Endodermal cell (in vitro differentiated cells): ENCODE results near the gene LSM14B. TPM values are rescaled to one million over a fixed set of nuclear protein-coding genes. Genes with fewer than 3 reads are reported as not detected.

ENCODE experiments used
- DNase-seq: peaks from one replicate; pipeline ENCODE4 v3.0.0-alpha.2; 2017
- H3K27ac ChIP-seq: 2 replicates; pipeline ENCODE4 v1.5.1; 2013; ENCODE audit warnings: mild to moderate bottlenecking, low read depth, low read length, moderate library complexity
- H3K27me3 ChIP-seq: 2 replicates; pipeline ENCODE4 v1.6.1; 2013; ENCODE audit warnings: mild to moderate bottlenecking, low read length, moderate library complexity; ENCODE audit not compliant: insufficient read depth, control insufficient read depth, poor library complexity, severe bottlenecking
- H3K36me3 ChIP-seq: 2 replicates; pipeline ENCODE4 v1.7.0; 2013; ENCODE audit warnings: mild to moderate bottlenecking, low read length, moderate library complexity; ENCODE audit not compliant: control insufficient read depth, insufficient read depth
- H3K4me1 ChIP-seq: one replicate; pipeline ENCODE4 v1.7.0; 2013; ENCODE audit warnings: low read length; ENCODE audit not compliant: control insufficient read depth, insufficient read depth
- H3K4me3 ChIP-seq: 2 replicates; pipeline ENCODE4 v1.5.1; 2013; ENCODE audit warnings: mild to moderate bottlenecking, low read length, moderate library complexity
- H3K9ac ChIP-seq: 2 replicates; pipeline ENCODE4 v1.6.1; 2013; ENCODE audit warnings: mild to moderate bottlenecking, low read length, moderate library complexity; ENCODE audit not compliant: poor library complexity, severe bottlenecking; ENCODE audit errors: extremely low read depth
- H3K9me3 ChIP-seq: 2 replicates; pipeline ENCODE4 v1.6.1; 2013; ENCODE audit warnings: mild to moderate bottlenecking, low read length, moderate library complexity; ENCODE audit not compliant: control insufficient read depth
- H3K27ac Mint-ChIP-seq: 2 replicates; pipeline ENCODE4 v1.8.0; 2020; ENCODE audit warnings: mixed read lengths
- H3K27me3 Mint-ChIP-seq: 2 replicates; pipeline ENCODE4 v1.8.0; 2021; ENCODE audit warnings: mild to moderate bottlenecking, mixed read lengths; ENCODE audit not compliant: insufficient read depth
- H3K36me3 Mint-ChIP-seq: 2 replicates; pipeline ENCODE4 v1.8.0; 2020; ENCODE audit warnings: low read depth, mixed read lengths
- H3K4me1 Mint-ChIP-seq: 2 replicates; pipeline ENCODE4 v1.8.0; 2020; ENCODE audit warnings: mixed read lengths
- H3K4me3 Mint-ChIP-seq: 2 replicates; pipeline ENCODE4 v1.8.0; 2020; ENCODE audit warnings: mild to moderate bottlenecking, moderate library complexity, mixed read lengths
- H3K9me3 Mint-ChIP-seq: 2 replicates; pipeline ENCODE4 v1.8.0; 2020; ENCODE audit warnings: mild to moderate bottlenecking, mixed read lengths
- WGBS, 2 experiments: methylation state at CpG; one replicate each; pipeline versions ENCODE4 v1.1.5 to v1.1.7; 2013; ENCODE audit warnings: missing lambda C conversion rate in 2 of 2, mixed read lengths in 1 of 2; ENCODE audit not compliant: insufficient coverage in 1 of 2, insufficient read length in 1 of 2; 5-methylcytosine and 5-hydroxymethylcytosine counted together
- total RNA-seq, 2 donors: library from RNA; stranded (reverse); fragmentation: NEBNext Ultra II Directional in 1 of 2; extraction: Animal tissue kit (Norgen Biotek cat#: 25700) in 1 of 2; gene quantifications; 2 replicates in 1 of 2; 3 replicates in 1 of 2; pipeline ENCODE4 v1.2.1, GENCODE V29; 2021
- TF ChIP-seq, protein P1 (sequence below): fragments of 200-600 bp; sonication (generic); conservative IDR thresholded peaks from 2 replicates; pipeline ENCODE4 v1.5.0; 2021; ENCODE audit warnings: antibody characterized with exemption, mild to moderate bottlenecking

The LSM14B gene
- total RNA-seq, 2 donors from 2014 or later = 89.1 to 91.1 TPM

DNA sequence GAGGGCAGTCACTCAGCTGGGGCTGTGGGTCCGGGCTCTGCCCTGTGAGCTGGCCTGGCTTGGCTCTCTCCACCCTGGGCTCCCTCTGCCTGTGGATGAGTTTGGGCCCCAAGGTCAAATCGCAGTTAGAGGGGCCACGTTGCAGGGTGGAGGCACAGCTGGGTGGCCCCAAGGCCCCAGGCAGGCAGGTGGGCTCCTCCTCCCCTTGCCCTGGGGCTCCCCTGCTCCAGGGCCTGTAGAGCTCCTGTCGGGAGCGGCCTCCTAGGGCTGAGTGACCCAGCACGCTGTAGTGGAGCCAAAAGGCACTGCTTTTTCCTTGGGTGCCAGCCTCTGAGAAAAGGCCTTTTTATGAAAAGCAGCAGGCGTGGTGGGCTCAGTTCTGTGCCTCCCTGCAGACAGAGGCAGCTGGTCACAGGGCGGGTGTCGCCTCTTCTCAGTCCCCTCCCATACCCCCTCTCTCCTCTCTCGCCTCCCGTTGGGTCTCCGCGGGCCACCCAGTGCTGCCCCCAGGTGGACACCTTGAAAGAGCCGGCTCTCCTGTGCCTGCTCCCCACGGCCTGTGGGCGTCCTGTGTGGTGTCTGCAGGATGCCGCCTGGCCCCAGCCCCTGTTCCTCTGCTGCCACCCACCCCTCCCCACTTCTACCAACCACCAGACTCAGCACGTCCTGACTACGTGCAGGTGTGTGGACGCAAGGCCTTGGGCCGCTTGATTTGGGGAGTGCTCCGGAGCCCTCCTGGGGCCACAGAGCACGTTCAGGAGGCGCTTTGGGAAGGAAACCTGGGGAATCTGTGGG is 34.5 kb downstream of the LSM14B start:
- Mint-ChIP-seq H3K36me3 (peaks cover 42% of the 10 kb centered on the region), H3K27ac (peak overlapping the region; percentile 52), H3K4me1 (peaks cover 11% of the 10 kb centered on the region), H3K9me3 (peaks cover 9% of the 10 kb centered on the region), H3K4me3 (no peak overlapping the region), H3K27me3 (no peaks in the 10 kb centered on the region)
- no peak overlapping the region for H3K9ac ChIP-seq
- WGBS, 2 experiments = 68% methylated on average over 14 to 24 of the region's 24 CpGs
- peaks cover 7% of the 10 kb centered on the region for H3K9me3 ChIP-seq
- peak overlapping the region; percentile 24 for H3K27ac ChIP-seq
- TF ChIP-seq, protein P1, sequence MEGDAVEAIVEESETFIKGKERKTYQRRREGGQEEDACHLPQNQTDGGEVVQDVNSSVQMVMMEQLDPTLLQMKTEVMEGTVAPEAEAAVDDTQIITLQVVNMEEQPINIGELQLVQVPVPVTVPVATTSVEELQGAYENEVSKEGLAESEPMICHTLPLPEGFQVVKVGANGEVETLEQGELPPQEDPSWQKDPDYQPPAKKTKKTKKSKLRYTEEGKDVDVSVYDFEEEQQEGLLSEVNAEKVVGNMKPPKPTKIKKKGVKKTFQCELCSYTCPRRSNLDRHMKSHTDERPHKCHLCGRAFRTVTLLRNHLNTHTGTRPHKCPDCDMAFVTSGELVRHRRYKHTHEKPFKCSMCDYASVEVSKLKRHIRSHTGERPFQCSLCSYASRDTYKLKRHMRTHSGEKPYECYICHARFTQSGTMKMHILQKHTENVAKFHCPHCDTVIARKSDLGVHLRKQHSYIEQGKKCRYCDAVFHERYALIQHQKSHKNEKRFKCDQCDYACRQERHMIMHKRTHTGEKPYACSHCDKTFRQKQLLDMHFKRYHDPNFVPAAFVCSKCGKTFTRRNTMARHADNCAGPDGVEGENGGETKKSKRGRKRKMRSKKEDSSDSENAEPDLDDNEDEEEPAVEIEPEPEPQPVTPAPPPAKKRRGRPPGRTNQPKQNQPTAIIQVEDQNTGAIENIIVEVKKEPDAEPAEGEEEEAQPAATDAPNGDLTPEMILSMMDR = peak; percentile 88
- H3K27me3 ChIP-seq = no peaks in the 10 kb centered on the region
- H3K4me3 ChIP-seq = no peak overlapping the region
- H3K4me1 ChIP-seq = peaks cover 2% of the 10 kb centered on the region
- H3K36me3 ChIP-seq = peaks cover 55% of the 10 kb centered on the region
- DNase-seq = peak; percentile 94

DNA sequence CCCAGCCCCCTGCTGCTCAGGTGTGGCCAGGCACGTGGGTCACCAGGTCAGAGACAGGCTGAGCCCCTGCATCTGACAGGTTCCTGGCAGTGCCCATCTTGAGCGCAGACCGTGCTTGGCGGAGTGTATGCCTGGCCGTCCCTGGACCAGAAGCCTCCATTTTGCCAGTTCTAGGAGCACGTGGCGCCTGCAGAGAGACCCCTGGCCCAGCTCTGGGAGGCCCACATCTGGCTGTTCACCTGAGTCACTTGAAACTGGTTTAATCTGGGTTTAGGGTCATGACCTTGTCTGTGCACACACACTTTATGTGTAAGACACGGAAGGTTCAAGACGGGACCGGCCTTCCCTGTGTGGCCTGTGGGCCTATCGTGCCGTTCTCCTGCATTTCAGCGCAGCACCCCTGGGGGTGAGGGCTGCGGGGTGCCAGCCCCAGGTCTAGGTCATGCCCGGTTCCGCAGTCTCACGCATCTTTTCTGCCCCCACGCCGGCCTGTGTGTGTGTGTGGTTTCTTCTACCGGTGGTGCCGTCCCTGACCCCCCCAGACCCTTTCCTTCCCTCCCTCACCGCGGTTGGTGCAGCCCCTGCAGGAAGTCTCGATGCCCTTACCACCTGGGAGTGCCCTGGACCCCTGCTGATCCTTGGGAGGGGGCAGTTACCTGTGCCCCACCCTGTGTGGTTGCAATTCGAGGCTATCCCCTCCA is 35.3 kb downstream of the LSM14B start:
- peaks cover 11% of the 10 kb centered on the region for H3K4me1 Mint-ChIP-seq
- no peaks in the 10 kb centered on the region for H3K27me3 ChIP-seq
- H3K27ac Mint-ChIP-seq = no peak overlapping the region
- TF ChIP-seq, protein P1 = no peak
- H3K27ac ChIP-seq = no peak overlapping the region
- H3K9me3 Mint-ChIP-seq = peaks cover 7% of the 10 kb centered on the region
- no peak overlapping the region for H3K9ac ChIP-seq
- peaks cover 53% of the 10 kb centered on the region for H3K36me3 ChIP-seq
- H3K9me3 ChIP-seq = peaks cover 7% of the 10 kb centered on the region
- peaks cover 37% of the 10 kb centered on the region for H3K36me3 Mint-ChIP-seq
- H3K4me3 Mint-ChIP-seq = no peak overlapping the region
- H3K27me3 Mint-ChIP-seq = no peaks in the 10 kb centered on the region
- H3K4me3 ChIP-seq = no peak overlapping the region
- peaks cover 2% of the 10 kb centered on the region for H3K4me1 ChIP-seq
- WGBS, 2 experiments = 94 to 98% methylated on average over 16 to 22 of the region's 25 CpGs
- no peak for DNase-seq

DNA sequence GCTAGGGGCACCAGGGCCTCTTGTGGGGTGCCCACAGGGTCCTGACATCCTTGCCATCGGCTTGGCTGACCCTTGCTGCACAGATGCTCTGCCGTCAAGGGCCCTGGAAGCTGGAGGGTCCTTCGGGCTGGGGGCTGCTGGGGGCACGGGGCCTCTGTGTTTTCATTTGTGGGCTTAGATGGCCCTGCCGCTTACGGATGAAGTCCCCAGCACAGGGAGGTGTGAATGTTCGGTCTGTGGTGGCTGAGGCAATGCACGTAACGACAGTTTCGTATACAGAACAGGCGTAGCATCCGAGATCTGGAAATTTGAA is 35.8 kb downstream of the LSM14B start:
- no peak for DNase-seq
- no peaks in the 10 kb centered on the region for H3K27me3 ChIP-seq
- TF ChIP-seq, protein P1 = no peak
- H3K4me3 Mint-ChIP-seq = no peak overlapping the region
- no peaks in the 10 kb centered on the region for H3K27me3 Mint-ChIP-seq
- peaks cover 2% of the 10 kb centered on the region for H3K4me1 ChIP-seq
- H3K4me3 ChIP-seq = no peak overlapping the region
- no peak overlapping the region for H3K27ac Mint-ChIP-seq
- no peak overlapping the region for H3K9ac ChIP-seq
- H3K27ac ChIP-seq = no peak overlapping the region
- H3K9me3 ChIP-seq = peaks cover 5% of the 10 kb centered on the region
- peaks cover 55% of the 10 kb centered on the region for H3K36me3 ChIP-seq
- peaks cover 3% of the 10 kb centered on the region for H3K9me3 Mint-ChIP-seq
- 95 to 96% methylated on average over 9 to 12 of the region's 12 CpGs for WGBS, 2 experiments
- peaks cover 33% of the 10 kb centered on the region for H3K36me3 Mint-ChIP-seq
- H3K4me1 Mint-ChIP-seq = peaks cover 11% of the 10 kb centered on the region
